ENCODE measurements around the gene SOX5.
A peak's percentile ranks its signal among the peaks of the same experiment; 100 is the strongest.

SOX5 gene

GRCh38 chr12:23949348-23950209 is at the start of gene SOX5:
Gene SOX5, minus strand, starts transcription at chr12:23949670. Its CDS starts 69 bp downstream, at chr12:23949601.
- no peaks in the 10 kb centered on the region for H3K9me3 ChIP-seq (ENCODE audit: control insufficient read depth in 1 of 2, low read length in 2 of 2)
- H3K36me3 ChIP-seq (ENCODE audit: control insufficient read depth in 1 of 2, insufficient read depth in 2 of 2, low read length in 2 of 2): no peaks in the 10 kb centered on the region
- peaks cover 0 to 5% of the 10 kb centered on the region in 2 donors for H3K4me1 ChIP-seq (ENCODE audit: control insufficient read depth in 1 of 2, insufficient read depth in 2 of 2, low read length in 2 of 2)
- peaks cover 8% of the 10 kb centered on the region for H3K27me3 ChIP-seq (ENCODE audit: low read depth, low read length)
- no peak within 1 kb of the TSS for H3K27ac ChIP-seq (ENCODE audit: low read length)
- H3K4me3 ChIP-seq (ENCODE audit: low read depth in 1 of 2, low read length in 2 of 2): peak within 1 kb of the TSS; percentile 71 to 72

DNA sequence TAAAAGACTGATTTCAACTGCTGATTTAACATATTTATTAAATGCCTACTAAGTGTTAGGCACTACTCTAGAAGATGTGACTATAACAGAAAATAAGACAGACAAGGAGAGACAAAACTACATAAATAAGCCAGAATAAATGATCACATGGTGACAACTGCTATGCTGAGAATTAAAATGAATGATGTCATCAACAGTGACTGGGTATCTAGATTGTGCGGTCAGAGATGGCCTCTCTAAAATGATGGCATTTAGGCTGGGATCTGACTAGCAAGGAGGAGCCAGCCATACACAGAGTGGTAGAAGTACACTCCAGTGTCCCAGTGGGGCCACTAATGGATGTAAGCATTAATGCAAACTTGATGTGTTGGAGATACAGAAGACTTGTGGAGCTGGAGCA is 37.6 kb upstream of the SOX5 start:
- H3K9me3 ChIP-seq (ENCODE audit: control insufficient read depth in 1 of 2, low read length in 2 of 2): no peaks in the 10 kb centered on the region
- H3K27ac ChIP-seq (ENCODE audit: low read length): no peak overlapping the region
- H3K27me3 ChIP-seq (ENCODE audit: low read depth, low read length): no peaks in the 10 kb centered on the region
- no peaks in the 10 kb centered on the region for H3K36me3 ChIP-seq (ENCODE audit: control insufficient read depth in 1 of 2, insufficient read depth in 2 of 2, low read length in 2 of 2)
- no peaks in the 10 kb centered on the region for H3K4me1 ChIP-seq (ENCODE audit: control insufficient read depth in 1 of 2, insufficient read depth in 2 of 2, low read length in 2 of 2)
- H3K4me3 ChIP-seq (ENCODE audit: low read depth in 1 of 2, low read length in 2 of 2): no peak overlapping the region

GRCh38 chr12:23980826-23981225 is 31.4 kb upstream of the SOX5 start:
- no peak overlapping the region for H3K27ac ChIP-seq (ENCODE audit: low read length)
- H3K4me3 ChIP-seq (ENCODE audit: low read depth in 1 of 2, low read length in 2 of 2): no peak overlapping the region
- no peaks in the 10 kb centered on the region for H3K27me3 ChIP-seq (ENCODE audit: low read depth, low read length)
- no peaks in the 10 kb centered on the region for H3K36me3 ChIP-seq (ENCODE audit: control insufficient read depth in 1 of 2, insufficient read depth in 2 of 2, low read length in 2 of 2)
- no peaks in the 10 kb centered on the region for H3K4me1 ChIP-seq (ENCODE audit: control insufficient read depth in 1 of 2, insufficient read depth in 2 of 2, low read length in 2 of 2)
- no peaks in the 10 kb centered on the region for H3K9me3 ChIP-seq (ENCODE audit: control insufficient read depth in 1 of 2, low read length in 2 of 2)

GRCh38 chr12:23964812-23965211 is 15.3 kb upstream of the SOX5 start:
- H3K27ac ChIP-seq (ENCODE audit: low read length): no peak overlapping the region
- H3K9me3 ChIP-seq (ENCODE audit: control insufficient read depth in 1 of 2, low read length in 2 of 2): no peaks in the 10 kb centered on the region
- H3K4me3 ChIP-seq (ENCODE audit: low read depth in 1 of 2, low read length in 2 of 2): no peak overlapping the region
- no peaks in the 10 kb centered on the region for H3K27me3 ChIP-seq (ENCODE audit: low read depth, low read length)
- H3K36me3 ChIP-seq (ENCODE audit: control insufficient read depth in 1 of 2, insufficient read depth in 2 of 2, low read length in 2 of 2): no peaks in the 10 kb centered on the region
- H3K4me1 ChIP-seq (ENCODE audit: control insufficient read depth in 1 of 2, insufficient read depth in 2 of 2, low read length in 2 of 2): no peaks in the 10 kb centered on the region

- Histone ChIP-seq H3K36me3 (ENCODE audit: control insufficient read depth in 1 of 2, insufficient read depth in 2 of 2, low read length in 2 of 2) (no peaks in the 10 kb centered on the region), H3K27ac (ENCODE audit: low read length) (no peak overlapping the region), H3K27me3 (ENCODE audit: low read depth, low read length) (no peaks in the 10 kb centered on the region), H3K4me3 (ENCODE audit: low read depth in 1 of 2, low read length in 2 of 2) (no peak overlapping the region), H3K9me3 (ENCODE audit: control insufficient read depth in 1 of 2, low read length in 2 of 2) (no peaks in the 10 kb centered on the region), H3K4me1 (ENCODE audit: control insufficient read depth in 1 of 2, insufficient read depth in 2 of 2, low read length in 2 of 2) (no peaks in the 10 kb centered on the region)
Observed at GRCh38 chr12:23959826-23960225, 10.4 kb upstream of the SOX5 start.

DNA sequence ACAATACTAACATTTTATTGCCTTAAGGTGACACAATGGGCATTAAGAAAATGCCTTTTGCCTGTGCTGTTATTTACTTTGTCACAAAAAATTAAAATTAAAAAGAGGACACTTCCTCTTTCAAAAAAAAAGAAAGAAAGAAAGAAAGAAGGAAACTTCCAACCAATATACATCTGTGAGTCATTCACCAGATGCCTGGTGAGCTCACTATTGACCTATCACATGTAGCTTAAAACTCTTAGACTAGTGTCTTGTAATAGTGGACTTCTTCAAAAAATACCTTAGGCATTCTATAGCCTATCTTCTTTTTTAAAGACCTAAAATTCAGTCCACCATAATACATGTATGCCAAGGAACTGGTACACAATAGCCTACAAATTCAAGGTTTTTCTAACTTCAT is 4.9 kb upstream of the SOX5 start:
- H3K36me3 ChIP-seq (ENCODE audit: control insufficient read depth in 1 of 2, insufficient read depth in 2 of 2, low read length in 2 of 2): no peaks in the 10 kb centered on the region
- H3K4me1 ChIP-seq (ENCODE audit: control insufficient read depth in 1 of 2, insufficient read depth in 2 of 2, low read length in 2 of 2): peaks cover 0 to 5% of the 10 kb centered on the region in 2 donors
- H3K9me3 ChIP-seq (ENCODE audit: control insufficient read depth in 1 of 2, low read length in 2 of 2): no peaks in the 10 kb centered on the region
- peaks cover 8% of the 10 kb centered on the region for H3K27me3 ChIP-seq (ENCODE audit: low read depth, low read length)
- H3K4me3 ChIP-seq (ENCODE audit: low read depth in 1 of 2, low read length in 2 of 2): no peak overlapping the region
- no peak overlapping the region for H3K27ac ChIP-seq (ENCODE audit: low read length)

- H3K4me3 ChIP-seq (ENCODE audit: low read depth in 1 of 2, low read length in 2 of 2): no peak overlapping the region
Observed at GRCh38 chr12:23952071-23952470, 2.6 kb upstream of the SOX5 start.

DNA sequence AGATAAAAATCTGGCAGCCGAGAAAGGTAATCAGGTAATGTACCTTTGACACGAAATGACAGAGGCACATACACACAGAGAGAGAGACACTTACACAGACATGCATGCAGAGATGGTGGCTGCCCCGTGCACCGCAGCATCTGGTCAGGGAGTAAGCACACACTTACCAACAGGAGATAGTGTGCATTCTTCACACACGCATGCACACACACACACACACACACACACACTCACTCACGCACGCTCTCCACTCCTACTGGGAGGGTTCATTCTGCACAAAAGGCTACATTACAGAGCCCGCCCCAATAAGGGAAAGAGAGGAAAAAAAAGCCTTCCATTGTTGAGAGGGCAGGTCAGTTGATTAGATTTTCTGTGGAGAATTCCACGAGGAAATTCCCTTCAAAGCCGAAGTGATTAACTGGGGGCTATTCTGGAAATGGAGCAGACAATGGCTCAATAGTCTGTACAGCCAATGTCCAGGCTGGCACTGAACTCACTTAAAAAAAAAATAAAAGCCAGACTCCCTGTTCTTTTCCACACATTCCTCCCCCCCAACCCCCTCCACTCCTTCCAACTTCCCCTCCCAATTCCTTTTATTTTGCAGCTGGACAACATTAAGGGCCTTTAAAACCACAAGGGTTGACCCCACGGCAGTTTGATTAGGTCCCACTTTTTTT is 1.4 kb upstream of the SOX5 start:
- Histone ChIP-seq H3K4me3 (ENCODE audit: low read depth in 1 of 2, low read length in 2 of 2) (peak overlapping the region; percentile 71 to 72), H3K9me3 (ENCODE audit: control insufficient read depth in 1 of 2, low read length in 2 of 2) (no peaks in the 10 kb centered on the region), H3K4me1 (ENCODE audit: control insufficient read depth in 1 of 2, insufficient read depth in 2 of 2, low read length in 2 of 2) (peaks cover 0 to 5% of the 10 kb centered on the region in 2 donors), H3K27ac (ENCODE audit: low read length) (no peak overlapping the region), H3K27me3 (ENCODE audit: low read depth, low read length) (peaks cover 8% of the 10 kb centered on the region), H3K36me3 (ENCODE audit: control insufficient read depth in 1 of 2, insufficient read depth in 2 of 2, low read length in 2 of 2) (no peaks in the 10 kb centered on the region)

More at GRCh38 chr12:23952071-23952470, 2.6 kb upstream of the SOX5 start:
- Histone ChIP-seq H3K9me3 (ENCODE audit: control insufficient read depth in 1 of 2, low read length in 2 of 2) (no peaks in the 10 kb centered on the region), H3K27ac (ENCODE audit: low read length) (no peak overlapping the region), H3K27me3 (ENCODE audit: low read depth, low read length) (peaks cover 8% of the 10 kb centered on the region), H3K36me3 (ENCODE audit: control insufficient read depth in 1 of 2, insufficient read depth in 2 of 2, low read length in 2 of 2) (no peaks in the 10 kb centered on the region), H3K4me1 (ENCODE audit: control insufficient read depth in 1 of 2, insufficient read depth in 2 of 2, low read length in 2 of 2) (peaks cover 0 to 5% of the 10 kb centered on the region in 2 donors)

DNA sequence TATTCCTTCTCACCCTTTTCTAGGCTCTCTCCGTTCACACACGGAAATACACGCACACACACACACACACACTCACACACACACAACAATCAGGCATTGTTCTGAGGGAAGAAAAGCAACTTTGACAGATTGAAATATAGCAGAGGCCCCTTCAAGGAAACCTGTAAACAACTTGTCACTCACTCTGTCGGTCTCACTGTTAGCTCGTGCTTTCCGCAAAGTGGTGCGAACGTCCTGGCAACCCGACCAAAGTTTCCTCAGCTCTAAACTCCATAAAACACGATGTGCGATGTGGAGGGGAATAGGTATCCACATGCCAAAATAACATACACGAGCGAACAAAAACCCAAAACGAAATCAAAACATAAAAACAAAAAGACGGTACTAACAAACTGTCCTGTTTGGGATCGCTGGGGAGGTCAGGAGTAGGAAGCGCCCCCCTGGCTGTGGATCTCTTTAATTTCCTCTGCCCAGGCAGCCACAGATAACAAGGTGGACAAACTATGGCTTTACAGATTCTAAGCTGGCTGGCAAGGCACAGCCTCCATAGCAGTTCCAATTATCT is 822 bp upstream of the SOX5 start:
- no peak overlapping the region for H3K27ac ChIP-seq (ENCODE audit: low read length)
- H3K36me3 ChIP-seq (ENCODE audit: control insufficient read depth in 1 of 2, insufficient read depth in 2 of 2, low read length in 2 of 2): no peaks in the 10 kb centered on the region
- peaks cover 8% of the 10 kb centered on the region for H3K27me3 ChIP-seq (ENCODE audit: low read depth, low read length)
- H3K4me1 ChIP-seq (ENCODE audit: control insufficient read depth in 1 of 2, insufficient read depth in 2 of 2, low read length in 2 of 2): peaks cover 0 to 5% of the 10 kb centered on the region in 2 donors
- H3K9me3 ChIP-seq (ENCODE audit: control insufficient read depth in 1 of 2, low read length in 2 of 2): no peaks in the 10 kb centered on the region
- peak overlapping the region; percentile 71 to 72 for H3K4me3 ChIP-seq (ENCODE audit: low read depth in 1 of 2, low read length in 2 of 2)

DNA sequence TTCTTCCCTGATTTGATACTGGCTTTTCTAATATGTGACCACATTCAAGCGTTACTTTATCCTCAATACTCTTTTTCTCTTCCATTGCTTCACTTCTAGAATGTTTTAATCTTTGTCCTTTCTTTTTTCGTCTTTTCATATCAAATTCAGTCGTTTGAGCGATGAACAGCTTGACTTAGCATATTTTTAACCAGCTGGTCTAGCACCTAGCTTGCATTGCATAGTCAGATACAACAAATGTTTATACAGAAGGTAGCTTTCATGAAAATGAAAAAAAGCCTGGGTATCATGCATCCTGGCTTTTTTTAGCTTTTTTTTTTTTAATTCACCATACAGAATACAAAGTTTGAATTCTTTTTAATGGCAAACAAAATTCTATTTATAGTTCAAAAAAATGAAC is 1.2 kb downstream of the SOX5 start:
- Histone ChIP-seq H3K27me3 (ENCODE audit: low read depth, low read length) (peaks cover 8% of the 10 kb centered on the region), H3K9me3 (ENCODE audit: control insufficient read depth in 1 of 2, low read length in 2 of 2) (no peaks in the 10 kb centered on the region), H3K27ac (ENCODE audit: low read length) (no peak overlapping the region), H3K4me1 (ENCODE audit: control insufficient read depth in 1 of 2, insufficient read depth in 2 of 2, low read length in 2 of 2) (peaks cover 0 to 5% of the 10 kb centered on the region in 2 donors), H3K4me3 (ENCODE audit: low read depth in 1 of 2, low read length in 2 of 2) (no peak overlapping the region), H3K36me3 (ENCODE audit: control insufficient read depth in 1 of 2, insufficient read depth in 2 of 2, low read length in 2 of 2) (no peaks in the 10 kb centered on the region)

- Histone ChIP-seq H3K27ac (ENCODE audit: low read length) (no peak overlapping the region), H3K9me3 (ENCODE audit: control insufficient read depth in 1 of 2, low read length in 2 of 2) (no peaks in the 10 kb centered on the region), H3K4me1 (ENCODE audit: control insufficient read depth in 1 of 2, insufficient read depth in 2 of 2, low read length in 2 of 2) (peaks cover 0 to 5% of the 10 kb centered on the region in 2 donors), H3K36me3 (ENCODE audit: control insufficient read depth in 1 of 2, insufficient read depth in 2 of 2, low read length in 2 of 2) (no peaks in the 10 kb centered on the region), H3K27me3 (ENCODE audit: low read depth, low read length) (peaks cover 8% of the 10 kb centered on the region), H3K4me3 (ENCODE audit: low read depth in 1 of 2, low read length in 2 of 2) (no peak overlapping the region)
Observed at GRCh38 chr12:23947395-23947794, 2.1 kb downstream of the SOX5 start.

Data from muscle layer of duodenum (tissue), 2 donors.